HG02885 (cell line): Measurements from ENCODE around the gene GIMAP6.
"Not testable (repeated sequence)": the region's sequence is repeated elsewhere in the genome, so short reads cannot be mapped to it uniquely, and the experiment has no call there.

Experiments used
- ATAC-seq: cut with Tn5 transposase; IDR thresholded peaks from one replicate; pipeline ENCODE4 v1.9.1; 2021; ENCODE audit warnings: mild to moderate bottlenecking; ENCODE audit not compliant: unreplicated experiment, poor library complexity

GIMAP6 gene

DNA sequence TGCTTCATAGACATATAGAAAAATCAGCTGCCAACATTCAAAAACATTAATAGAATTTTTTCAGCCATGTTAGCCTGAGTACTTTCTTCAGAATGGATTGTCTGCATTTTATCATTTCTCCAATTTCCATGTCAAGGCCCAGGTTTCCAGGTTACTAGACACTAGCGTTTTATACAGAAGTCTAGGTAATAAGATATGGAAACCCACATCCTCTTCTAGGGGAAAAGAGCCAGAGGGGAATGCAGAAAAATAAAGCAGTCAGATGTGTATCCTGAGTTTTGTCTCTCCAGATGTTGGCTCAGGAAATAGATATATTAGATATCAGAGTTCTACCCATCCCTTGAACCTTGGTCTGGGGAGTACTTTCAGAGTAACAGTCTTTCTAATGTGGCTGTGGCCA is 44.6 kb downstream of the GIMAP6 start:
- ATAC-seq: no peak

DNA sequence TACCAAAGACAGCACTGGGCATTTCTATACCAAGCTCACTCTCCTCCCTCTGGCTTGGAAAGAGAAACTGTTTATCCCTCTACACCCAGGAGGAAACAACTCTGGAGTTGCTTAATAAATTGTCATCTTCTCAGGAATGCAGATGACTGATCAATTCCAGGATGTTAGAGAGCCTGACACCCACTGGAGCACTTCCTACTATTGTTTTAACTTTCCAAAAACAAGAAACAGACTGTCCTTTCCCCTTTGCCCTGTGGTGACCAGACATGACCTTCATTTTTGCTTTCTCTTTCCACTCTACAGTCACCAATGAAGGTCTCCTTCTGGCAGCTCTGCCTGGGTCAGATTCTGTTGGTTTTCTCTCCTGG is 45.4 kb downstream of the GIMAP6 start:
- no peak for ATAC-seq

DNA sequence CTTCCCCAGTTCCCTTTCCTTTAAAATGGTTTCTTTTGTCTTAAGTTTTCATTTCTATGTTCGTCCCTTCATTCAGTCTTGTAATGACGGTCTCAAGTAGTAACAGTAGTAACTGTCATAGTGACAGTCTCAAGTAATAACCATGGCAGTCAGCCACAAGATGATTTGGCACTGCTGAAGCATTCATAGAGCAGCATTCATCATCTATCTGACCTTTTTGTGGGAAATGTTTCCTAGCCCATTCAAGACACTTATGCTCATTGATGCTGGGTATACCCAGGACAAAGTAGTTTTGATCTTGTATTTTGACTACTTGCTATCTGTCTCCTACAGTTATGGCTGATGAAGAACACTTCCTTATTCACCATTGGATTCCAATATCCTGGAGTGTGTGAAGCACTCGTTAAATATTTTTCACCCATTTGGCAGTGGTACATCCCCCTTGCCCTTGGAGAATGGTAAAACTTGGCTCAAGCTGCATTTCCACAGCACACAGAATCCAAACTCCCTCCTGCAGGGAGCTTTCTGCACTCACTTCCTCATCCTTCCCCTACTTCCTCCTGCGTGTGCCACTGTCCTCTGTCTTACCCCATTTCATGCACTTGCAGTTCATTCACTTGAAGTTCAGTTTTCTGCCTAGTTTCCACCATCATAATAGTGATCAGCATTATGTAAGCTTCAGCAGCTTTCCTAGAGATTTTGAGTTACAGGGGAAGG is 46.0 kb downstream of the GIMAP6 start:
- ATAC-seq: no peak

DNA sequence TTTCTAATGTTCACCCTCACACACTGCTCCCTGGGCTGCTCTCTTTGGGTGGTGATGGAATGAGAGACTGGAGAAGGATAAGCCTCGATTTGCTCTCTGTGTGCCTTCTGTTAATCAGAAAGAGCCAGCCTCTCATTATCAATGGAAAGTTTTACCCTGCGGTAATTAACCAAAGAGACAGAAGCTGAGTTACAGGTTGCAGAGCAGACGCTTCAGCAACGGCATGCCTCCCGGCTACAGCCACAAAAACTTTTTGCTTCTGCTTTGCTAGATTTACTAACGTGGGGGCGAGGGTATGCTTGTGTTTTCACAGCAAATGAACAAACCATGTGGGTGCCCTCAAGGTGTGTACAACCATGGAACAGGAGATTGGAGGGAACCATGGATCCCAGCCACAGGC is 47.0 kb downstream of the GIMAP6 start:
- no peak for ATAC-seq

DNA sequence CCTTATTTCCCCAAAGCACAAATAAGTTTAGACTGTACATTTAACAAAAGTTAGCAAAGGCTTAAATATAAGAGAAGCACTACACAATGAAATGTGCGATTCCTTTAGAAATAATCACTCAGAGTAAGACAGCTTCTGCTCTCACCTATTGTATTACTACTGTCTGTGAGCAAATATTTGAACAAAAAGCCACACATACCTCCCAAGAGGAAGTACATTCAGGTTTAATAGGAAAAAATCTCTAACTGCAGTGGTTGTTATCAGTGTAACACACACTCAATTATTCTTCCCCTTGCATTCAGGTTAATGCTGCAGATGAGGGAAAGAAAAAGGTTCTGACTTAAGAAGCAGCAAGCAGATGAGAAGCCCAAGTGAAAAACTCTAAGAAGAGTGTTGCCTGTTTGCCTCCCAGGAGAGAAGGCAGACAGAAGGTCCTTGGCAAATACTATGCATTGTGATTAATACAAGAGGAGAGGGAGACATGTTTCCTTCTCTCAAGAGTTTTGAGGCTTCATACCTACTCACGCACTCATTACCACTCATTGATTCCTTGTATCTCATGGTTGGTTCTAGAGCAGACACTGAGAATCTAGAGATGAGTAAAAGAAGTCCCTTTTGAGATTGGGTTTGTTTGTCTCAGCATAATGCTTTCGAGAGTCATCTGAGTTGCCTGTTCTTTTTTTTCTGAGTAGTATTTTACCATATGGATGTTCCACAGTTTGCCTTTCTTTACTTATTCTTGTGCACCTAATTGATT is 51.4 kb downstream of the GIMAP6 start:
- ATAC-seq: no peak

DNA sequence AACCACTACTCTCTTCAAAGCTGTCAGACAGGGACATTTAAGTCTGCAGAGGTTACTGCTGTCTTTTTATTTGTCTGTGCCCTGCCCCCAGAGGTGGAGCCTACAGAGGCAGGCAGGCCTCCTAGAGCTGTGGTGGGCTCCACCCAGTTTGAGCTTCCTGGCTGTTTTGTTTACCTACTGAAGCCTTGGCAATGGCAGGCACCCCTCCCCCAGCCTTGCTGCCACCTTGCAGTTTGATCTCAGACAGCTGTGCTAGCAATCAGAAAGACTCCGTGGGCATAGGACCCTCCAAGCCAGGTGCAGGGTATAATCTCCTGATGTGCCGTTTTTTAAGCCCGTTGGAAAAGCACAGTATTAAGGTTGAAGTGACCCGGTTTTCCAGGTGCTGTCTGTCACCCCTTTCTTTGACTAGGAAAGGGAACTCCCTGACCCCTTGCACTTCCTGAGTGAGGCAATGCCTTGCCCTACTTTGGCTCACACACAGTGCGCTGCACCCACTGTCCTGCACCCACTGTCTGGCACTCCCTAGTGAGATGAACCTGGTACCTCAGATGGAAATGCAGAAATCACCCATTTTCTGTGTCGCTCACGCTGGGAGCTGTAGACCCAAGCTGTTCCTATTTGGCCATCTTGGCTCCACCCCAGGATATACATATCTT is 52.1 kb downstream of the GIMAP6 start:
- ATAC-seq: not testable (repeated sequence)
